Esophagus muscularis mucosa (tissue), 3 donors: ENCODE data around the gene AGTR1.

Experiments used
- CTCF ChIP-seq, 3 experiments: fragments of 200-600 bp in 2 of 3; fragments of 450-650 bp in 1 of 3; sonication (generic) in 2 of 3; IDR thresholded peaks; one replicate each; pipeline ENCODE4 v1.5.1; 2017 to 2019; ENCODE audit warnings: antibody characterized with exemption in 3 of 3, mild to moderate bottlenecking in 2 of 3, moderate library complexity in 1 of 3
- POLR2A ChIP-seq: fragments of 450-650 bp; IDR thresholded peaks from one replicate; pipeline ENCODE4 v1.6.1; 2017; ENCODE audit warnings: antibody characterized with exemption, moderate library complexity, mild to moderate bottlenecking, low read depth
- POLR2AphosphoS5 ChIP-seq, 2 donors: sonication (generic); formaldehyde crosslinking; IDR thresholded peaks; one replicate each; pipeline ENCODE4 v1.6.1; 2017; ENCODE audit warnings: antibody characterized with exemption in 2 of 2

GRCh38 chr3:148648685-148649352 lies 48.9 kb upstream of the AGTR1 start:
- TF ChIP-seq CTCF (IDR thresholded peaks at IDR 0.05) (no peak), POLR2AphosphoS5 (IDR thresholded peaks at IDR 0.05) (no peak), POLR2A (no peak)
